Kidney epithelial cell (primary cell): ENCODE data around the gene GRID1. TPM values are rescaled to one million over a fixed set of nuclear protein-coding genes. Genes with fewer than 3 reads are reported as not detected.

ENCODE experiments used
- DNase-seq: peaks from one replicate; pipeline ENCODE4 v3.0.0-alpha.2; 2010; ENCODE audit warnings: low read depth
- H3K27me3 ChIP-seq: 2 replicates; pipeline ENCODE4 v1.6.0; 2011; ENCODE audit warnings: low read length; ENCODE audit not compliant: control insufficient read depth, insufficient read depth
- H3K36me3 ChIP-seq: 2 replicates; pipeline ENCODE4 v1.5.1; 2011; ENCODE audit warnings: low read length; ENCODE audit not compliant: control insufficient read depth, insufficient read depth
- H3K4me3 ChIP-seq: 2 replicates; pipeline ENCODE4 v1.5.1; 2011; ENCODE audit warnings: low read depth, mild to moderate bottlenecking, control low read depth, low read length
- total RNA-seq: library from RNA; depleted of rRNA; stranded (reverse); fragments of >200 nt; gene quantifications from 2 replicates; pipeline ENCODE4 v1.2.3, GENCODE V29; 2015
- TF ChIP-seq, protein P1 (sequence below): IDR thresholded peaks from 2 replicates; pipeline ENCODE4 v1.5.1; 2011; ENCODE audit warnings: mild to moderate bottlenecking, moderate library complexity, low read length, control low read depth, inconsistent platforms; ENCODE audit not compliant: insufficient read depth, poor library complexity, severe bottlenecking

The GRID1 gene
- total RNA-seq, 1 donor from 2014 or later, result 0.33 TPM

DNA sequence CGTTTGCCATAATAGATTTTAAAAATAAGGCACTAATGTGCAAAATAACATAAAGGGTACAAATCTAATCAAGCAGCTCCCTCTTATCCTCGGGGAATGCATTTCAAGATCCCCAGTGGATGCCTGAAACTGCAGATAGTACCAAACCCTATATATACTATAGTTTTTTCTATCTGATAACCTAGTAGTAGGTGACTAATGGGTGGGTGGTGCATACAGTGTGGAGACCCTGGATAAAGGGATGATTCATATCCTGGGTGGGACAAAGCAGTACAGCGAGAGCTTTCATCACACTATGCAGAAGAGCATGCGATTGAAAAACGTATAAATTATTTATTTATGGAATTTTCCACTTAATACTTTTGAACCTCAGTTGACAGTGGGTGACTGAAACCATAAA lies 464.5 kb downstream of the GRID1 start:
- DNase-seq, result no peak
- H3K36me3 ChIP-seq, result no peaks in the 10 kb centered on the region
- H3K27me3 ChIP-seq, result no peaks in the 10 kb centered on the region
- TF ChIP-seq, protein P1, sequence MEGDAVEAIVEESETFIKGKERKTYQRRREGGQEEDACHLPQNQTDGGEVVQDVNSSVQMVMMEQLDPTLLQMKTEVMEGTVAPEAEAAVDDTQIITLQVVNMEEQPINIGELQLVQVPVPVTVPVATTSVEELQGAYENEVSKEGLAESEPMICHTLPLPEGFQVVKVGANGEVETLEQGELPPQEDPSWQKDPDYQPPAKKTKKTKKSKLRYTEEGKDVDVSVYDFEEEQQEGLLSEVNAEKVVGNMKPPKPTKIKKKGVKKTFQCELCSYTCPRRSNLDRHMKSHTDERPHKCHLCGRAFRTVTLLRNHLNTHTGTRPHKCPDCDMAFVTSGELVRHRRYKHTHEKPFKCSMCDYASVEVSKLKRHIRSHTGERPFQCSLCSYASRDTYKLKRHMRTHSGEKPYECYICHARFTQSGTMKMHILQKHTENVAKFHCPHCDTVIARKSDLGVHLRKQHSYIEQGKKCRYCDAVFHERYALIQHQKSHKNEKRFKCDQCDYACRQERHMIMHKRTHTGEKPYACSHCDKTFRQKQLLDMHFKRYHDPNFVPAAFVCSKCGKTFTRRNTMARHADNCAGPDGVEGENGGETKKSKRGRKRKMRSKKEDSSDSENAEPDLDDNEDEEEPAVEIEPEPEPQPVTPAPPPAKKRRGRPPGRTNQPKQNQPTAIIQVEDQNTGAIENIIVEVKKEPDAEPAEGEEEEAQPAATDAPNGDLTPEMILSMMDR, result no peak
- no peak overlapping the region for H3K4me3 ChIP-seq

GRCh38 chr10:85901599-85901998 lies 465.0 kb downstream of the GRID1 start:
- no peak overlapping the region for H3K4me3 ChIP-seq
- H3K27me3 ChIP-seq, result no peaks in the 10 kb centered on the region
- no peak for DNase-seq
- H3K36me3 ChIP-seq, result no peaks in the 10 kb centered on the region
- TF ChIP-seq, protein P1, result no peak

- TF ChIP-seq, protein P1, result no peak
- no peak for DNase-seq
These were observed 466.1 kb downstream of the GRID1 start for GRCh38 chr10:85900487-85900886.

GRCh38 chr10:85900061-85900460 lies 466.5 kb downstream of the GRID1 start:
- no peak overlapping the region for H3K4me3 ChIP-seq
- TF ChIP-seq, protein P1, result no peak
- H3K36me3 ChIP-seq, result no peaks in the 10 kb centered on the region
- no peak for DNase-seq
- H3K27me3 ChIP-seq, result no peaks in the 10 kb centered on the region

More at GRCh38 chr10:85900487-85900886, 466.1 kb downstream of the GRID1 start:
- H3K27me3 ChIP-seq, result no peaks in the 10 kb centered on the region
- H3K4me3 ChIP-seq, result no peak overlapping the region
- no peaks in the 10 kb centered on the region for H3K36me3 ChIP-seq

DNA sequence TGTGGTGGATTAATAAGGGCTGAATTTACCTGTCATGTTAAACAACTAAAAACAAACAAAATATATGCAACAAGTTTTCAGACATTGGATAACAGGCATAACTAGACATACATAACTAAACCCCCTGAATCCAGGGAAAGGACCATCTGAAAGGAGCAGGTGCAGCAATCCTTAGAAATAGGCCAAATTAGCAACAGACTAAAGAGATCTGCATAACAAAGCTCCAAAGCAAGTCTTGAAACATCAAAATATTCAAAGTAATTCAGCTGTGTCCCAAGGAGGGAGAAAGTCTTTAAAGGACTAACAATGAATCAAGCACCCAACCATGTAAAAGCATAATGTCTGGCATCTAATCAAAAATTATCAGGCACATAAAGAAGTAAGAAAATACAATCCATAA lies 475.1 kb downstream of the GRID1 start:
- Histone ChIP-seq H3K4me3 (no peak overlapping the region), H3K27me3 (no peaks in the 10 kb centered on the region), H3K36me3 (no peaks in the 10 kb centered on the region)
- TF ChIP-seq, protein P1, result no peak
- no peak for DNase-seq

- DNase-seq, result no peak
- Histone ChIP-seq H3K4me3 (no peak overlapping the region), H3K27me3 (no peaks in the 10 kb centered on the region), H3K36me3 (no peaks in the 10 kb centered on the region)
- TF ChIP-seq, protein P1, result no peak
These were observed 478.0 kb downstream of the GRID1 start for GRCh38 chr10:85888559-85888958.
